GM21825 (cell line): ENCODE results near the gene GMPPA.

ENCODE experiments used
- ATAC-seq: cut with Tn5 transposase; IDR thresholded peaks from one replicate; pipeline ENCODE4 v1.9.1; 2021; ENCODE audit warnings: mild to moderate bottlenecking, moderate library complexity; ENCODE audit not compliant: unreplicated experiment

The GMPPA gene

GRCh38 chr2:219484343-219485200 lies 14.1 kb upstream of the GMPPA start:
- no peak for ATAC-seq

GRCh38 chr2:219485201-219485580 lies 13.5 kb upstream of the GMPPA start:
- ATAC-seq = no peak

- ATAC-seq = no peak
These were observed 12.2 kb upstream of the GMPPA start for GRCh38 chr2:219486380-219486959.

GRCh38 chr2:219488149-219488843 lies 10.4 kb upstream of the GMPPA start:
- ATAC-seq = no peak

- no peak for ATAC-seq
These were observed 9.9 kb upstream of the GMPPA start for GRCh38 chr2:219488844-219489194.

- no peak for ATAC-seq
These were observed 9.4 kb upstream of the GMPPA start for GRCh38 chr2:219489315-219489714.

GRCh38 chr2:219490186-219490585 lies 8.5 kb upstream of the GMPPA start:
- ATAC-seq = no peak

GRCh38 chr2:219490600-219491130 lies 8.0 kb upstream of the GMPPA start:
- no peak for ATAC-seq

- ATAC-seq = no peak
These were observed 7.3 kb upstream of the GMPPA start for GRCh38 chr2:219491278-219491963.

- ATAC-seq = no peak
These were observed 6.1 kb upstream of the GMPPA start for GRCh38 chr2:219492575-219492974.

GRCh38 chr2:219493086-219493485 lies 5.6 kb upstream of the GMPPA start:
- no peak for ATAC-seq

GRCh38 chr2:219494952-219495530 lies 3.6 kb upstream of the GMPPA start:
- no peak for ATAC-seq

GRCh38 chr2:219495531-219496122 lies 3.1 kb upstream of the GMPPA start:
- peak; percentile 20 for ATAC-seq

GRCh38 chr2:219496247-219496824 lies 2.4 kb upstream of the GMPPA start:
- ATAC-seq = no peak

- ATAC-seq = no peak
These were observed 1.7 kb upstream of the GMPPA start for GRCh38 chr2:219496825-219497494.

GRCh38 chr2:219497495-219498279 lies 1.0 kb upstream of the GMPPA start:
- no peak for ATAC-seq

GRCh38 chr2:219499058-219499307 lies 292 bp downstream of the GMPPA start:
- no peak for ATAC-seq

- no peak for ATAC-seq
These were observed 864 bp downstream of the GMPPA start for GRCh38 chr2:219499555-219499954.

GRCh38 chr2:219500135-219500534 lies 1.4 kb downstream of the GMPPA start:
- ATAC-seq = no peak
